GM18873 (cell line): Measurements from ENCODE around the gene KCNQ4.

ENCODE experiments used
- ATAC-seq: cut with Tn5 transposase; IDR thresholded peaks from one replicate; pipeline ENCODE4 v1.9.1; 2021; ENCODE audit warnings: mild to moderate bottlenecking, moderate library complexity, moderate number of reproducible peaks; ENCODE audit not compliant: unreplicated experiment, low FRiP score

KCNQ4 gene

GRCh38 chr1:40774266-40774998 is 9.2 kb upstream of the KCNQ4 start:
- no peak for ATAC-seq

- no peak for ATAC-seq
These were observed 7.1 kb upstream of the KCNQ4 start for GRCh38 chr1:40776236-40777072.

GRCh38 chr1:40777224-40777970 is 6.2 kb upstream of the KCNQ4 start:
- no peak for ATAC-seq

GRCh38 chr1:40780678-40781607 is 2.6 kb upstream of the KCNQ4 start:
- no peak for ATAC-seq

GRCh38 chr1:40781608-40781971 is 2.0 kb upstream of the KCNQ4 start:
- ATAC-seq, result no peak

- ATAC-seq, result no peak
These were observed 1.1 kb upstream of the KCNQ4 start for GRCh38 chr1:40782371-40782956.

GRCh38 chr1:40784141-40784770 is 669 bp downstream of the KCNQ4 start:
- ATAC-seq, result no peak

- no peak for ATAC-seq
These were observed 1.2 kb downstream of the KCNQ4 start for GRCh38 chr1:40784771-40785151.

GRCh38 chr1:40785446-40785845 is 1.9 kb downstream of the KCNQ4 start:
- ATAC-seq, result no peak

- ATAC-seq, result no peak
These were observed 2.8 kb downstream of the KCNQ4 start for GRCh38 chr1:40786171-40786994.

GRCh38 chr1:40786995-40787705 is 3.6 kb downstream of the KCNQ4 start:
- no peak for ATAC-seq

- no peak for ATAC-seq
These were observed 4.4 kb downstream of the KCNQ4 start for GRCh38 chr1:40787737-40788560.

GRCh38 chr1:40788561-40789341 is 5.2 kb downstream of the KCNQ4 start:
- no peak for ATAC-seq

- no peak for ATAC-seq
These were observed 5.7 kb downstream of the KCNQ4 start for GRCh38 chr1:40789342-40789598.

- ATAC-seq, result no peak
These were observed 6.3 kb downstream of the KCNQ4 start for GRCh38 chr1:40789661-40790430.

- ATAC-seq, result no peak
These were observed 8.4 kb downstream of the KCNQ4 start for GRCh38 chr1:40792036-40792435.
